H9 (cell line): ENCODE measurements around the gene UCP3. TPM values are rescaled to one million over a fixed set of nuclear protein-coding genes. Genes with fewer than 3 reads are reported as not detected.

Experiments
- DNase-seq: peaks from one replicate; pipeline ENCODE4 v3.0.0-alpha.2; 2017
- H2AFZ ChIP-seq: one replicate; pipeline ENCODE4 v1.6.1; 2013; ENCODE audit warnings: mild to moderate bottlenecking, low read length, control low read depth, moderate library complexity
- H2AK5ac ChIP-seq: 2 replicates; pipeline ENCODE4 v1.6.1; 2013; ENCODE audit warnings: low read length, control low read depth, mixed read lengths; ENCODE audit not compliant: insufficient read length
- H2BK120ac ChIP-seq: one replicate; pipeline ENCODE4 v1.6.1; 2013; ENCODE audit warnings: low read depth, mild to moderate bottlenecking, low read length, control low read depth, inconsistent platforms; ENCODE audit not compliant: poor library complexity, severe bottlenecking
- H2BK12ac ChIP-seq: 2 replicates; pipeline ENCODE4 v1.6.1; 2013; ENCODE audit warnings: low read length, control low read depth, mixed read lengths, low read depth; ENCODE audit not compliant: insufficient read length
- H2BK15ac ChIP-seq: 2 replicates; pipeline ENCODE4 v1.6.1; 2013; ENCODE audit warnings: low read depth, low read length, control low read depth
- H2BK20ac ChIP-seq: one replicate; pipeline ENCODE4 v1.6.1; 2013; ENCODE audit warnings: low read depth, mild to moderate bottlenecking, low read length, control low read depth, inconsistent platforms; ENCODE audit not compliant: poor library complexity, severe bottlenecking
- H2BK5ac ChIP-seq: 2 replicates; pipeline ENCODE4 v1.6.1; 2013; ENCODE audit warnings: low read length, control low read depth, mixed read lengths; ENCODE audit not compliant: insufficient read length
- H3K14ac ChIP-seq: 2 replicates; pipeline ENCODE4 v1.6.1; 2013; ENCODE audit warnings: low read length, control low read depth; ENCODE audit not compliant: insufficient read depth
- H3K18ac ChIP-seq: 2 replicates; pipeline ENCODE4 v1.6.1; 2013; ENCODE audit warnings: low read depth, mild to moderate bottlenecking, mixed read lengths, low read length, control low read depth; ENCODE audit not compliant: insufficient read length
- H3K23ac ChIP-seq: 2 replicates; pipeline ENCODE4 v1.6.1; 2013; ENCODE audit warnings: low read length, control low read depth, mixed read lengths, low read depth; ENCODE audit not compliant: insufficient read length
- H3K23me2 ChIP-seq: 2 replicates; pipeline ENCODE4 v1.6.1; 2013; ENCODE audit warnings: low read depth, mild to moderate bottlenecking, mixed read lengths, low read length, control low read depth; ENCODE audit not compliant: insufficient read length, poor library complexity, severe bottlenecking
- H3K27ac ChIP-seq: 2 replicates; pipeline ENCODE4 v1.5.1; 2013; ENCODE audit warnings: low read length, control low read depth, mixed read lengths, low read depth; ENCODE audit not compliant: insufficient read length
- H3K27me3 ChIP-seq: 2 replicates; pipeline ENCODE4 v1.6.1; 2013; ENCODE audit warnings: low read length, control low read depth, inconsistent platforms; ENCODE audit not compliant: insufficient read depth
- H3K4ac ChIP-seq: 2 replicates; pipeline ENCODE4 v1.6.1; 2013; ENCODE audit warnings: low read depth, mild to moderate bottlenecking, control low read depth, inconsistent platforms, low read length, moderate library complexity
- H3K4me1 ChIP-seq: 2 replicates; pipeline ENCODE4 v1.6.1; 2013; ENCODE audit warnings: low read length, control low read depth, inconsistent platforms; ENCODE audit not compliant: insufficient read depth
- H3K4me2 ChIP-seq: 2 replicates; pipeline ENCODE4 v1.6.1; 2013; ENCODE audit warnings: low read length, control low read depth, mixed read lengths; ENCODE audit not compliant: insufficient read length, insufficient read depth
- H3K56ac ChIP-seq: 2 replicates; pipeline ENCODE4 v1.6.1; 2013; ENCODE audit warnings: low read depth, mild to moderate bottlenecking, mixed read lengths, low read length, control low read depth; ENCODE audit not compliant: insufficient read length
- H3K79me1 ChIP-seq: 2 replicates; pipeline ENCODE4 v1.6.1; 2013; ENCODE audit warnings: low read depth, mild to moderate bottlenecking, moderate library complexity, low read length, control low read depth, inconsistent platforms; ENCODE audit not compliant: insufficient read depth, poor library complexity, severe bottlenecking
- H3K79me2 ChIP-seq: 2 replicates; pipeline ENCODE4 v1.6.1; 2013; ENCODE audit warnings: low read length, control low read depth, inconsistent platforms; ENCODE audit not compliant: insufficient read depth
- H3K9ac ChIP-seq: 2 replicates; pipeline ENCODE4 v1.6.1; 2013; ENCODE audit warnings: low read length, control low read depth, mixed read lengths; ENCODE audit not compliant: insufficient read length; ENCODE audit errors: extremely low read depth
- H3K9me3 ChIP-seq: one replicate; pipeline ENCODE4 v1.6.1; 2013; ENCODE audit warnings: low read depth, low read length, inconsistent platforms; ENCODE audit not compliant: control insufficient read depth
- H3T11ph ChIP-seq: one replicate; pipeline ENCODE4 v1.6.1; 2013; ENCODE audit warnings: mild to moderate bottlenecking, low read length, control low read depth, inconsistent platforms
- H4K20me1 ChIP-seq: one replicate; pipeline ENCODE4 v1.6.1; 2013; ENCODE audit not compliant: control insufficient read depth, insufficient read length, insufficient read depth
- H4K5ac ChIP-seq: 2 replicates; pipeline ENCODE4 v1.6.1; 2013; ENCODE audit warnings: low read depth, mild to moderate bottlenecking, mixed read lengths, low read length, control low read depth; ENCODE audit not compliant: insufficient read length
- H4K8ac ChIP-seq: replicated peaks from 2 replicates; pipeline ENCODE4 v1.6.1; 2013; ENCODE audit warnings: low read length, control low read depth, mixed read lengths, low read depth; ENCODE audit not compliant: insufficient read length
- H4K91ac ChIP-seq: 2 replicates; pipeline ENCODE4 v1.6.1; 2013; ENCODE audit warnings: low read depth, mild to moderate bottlenecking, moderate library complexity, mixed read lengths, low read length, control low read depth; ENCODE audit not compliant: insufficient read length
- H3K27ac Mint-ChIP-seq, 3 experiments: 2 replicates in 2 of 3; 3 replicates in 1 of 3; pipeline ENCODE4 v1.8.0; 2020 to 2021; ENCODE audit warnings: mixed read lengths in 3 of 3, mild to moderate bottlenecking in 1 of 3, moderate library complexity in 1 of 3
- H3K27me3 Mint-ChIP-seq: 2 replicates; pipeline ENCODE4 v1.8.0; 2021; ENCODE audit warnings: low read depth, mild to moderate bottlenecking, moderate library complexity, mixed read lengths
- H3K36me3 Mint-ChIP-seq, 3 experiments: 2 replicates in 2 of 3; 3 replicates in 1 of 3; pipeline ENCODE4 v1.8.0; 2020 to 2021; ENCODE audit warnings: low read depth in 3 of 3, mixed read lengths in 3 of 3; ENCODE audit not compliant: insufficient read depth in 1 of 3
- H3K4me1 Mint-ChIP-seq, 2 experiments: 2 replicates each; pipeline ENCODE4 v1.8.0; 2020; ENCODE audit warnings: mixed read lengths in 2 of 2
- H3K4me3 Mint-ChIP-seq, 2 experiments: 2 replicates in 1 of 2; 3 replicates in 1 of 2; pipeline ENCODE4 v1.8.0; 2020 to 2021; ENCODE audit warnings: mild to moderate bottlenecking in 2 of 2, mixed read lengths in 2 of 2, moderate library complexity in 1 of 2
- H3K9me3 Mint-ChIP-seq, 2 experiments: 2 replicates in 1 of 2; 3 replicates in 1 of 2; pipeline ENCODE4 v1.8.0; 2020; ENCODE audit warnings: mild to moderate bottlenecking in 2 of 2, mixed read lengths in 2 of 2, moderate library complexity in 1 of 2
- CTCF ChIP-seq: fragments of 200-600 bp; sonication (generic); conservative IDR thresholded peaks from 3 replicates; pipeline ENCODE4 v1.8.0; 2021; ENCODE audit warnings: antibody characterized with exemption, mild to moderate bottlenecking
- WGBS: extraction: QIAGEN DNeasy Blood & Tissue Kit; methylation state at CpG from one replicate; pipeline ENCODE4 v1.1.7; 2013; ENCODE audit warnings: missing lambda C conversion rate, low lambda C conversion rate, mixed read lengths; ENCODE audit not compliant: insufficient read length; ENCODE audit errors: extremely low coverage; 5-methylcytosine and 5-hydroxymethylcytosine counted together
- total RNA-seq: library from RNA; stranded (reverse); gene quantifications from 2 replicates; pipeline ENCODE4 v1.2.1, GENCODE V29; 2021

Gene UCP3
- total RNA-seq, 1 experiment from 2014 or later: 0.85 TPM

GRCh38 chr11:74004046-74004695 lies 4.7 kb downstream of the UCP3 start:
- no peaks in the 10 kb centered on the region for H3K4me1 ChIP-seq
- no peaks in the 10 kb centered on the region for H3K79me2 ChIP-seq
- H3K56ac ChIP-seq: no peak overlapping the region
- H3K4ac ChIP-seq: no peak overlapping the region
- no peak overlapping the region for H3K18ac ChIP-seq
- no peaks in the 10 kb centered on the region for H3K79me1 ChIP-seq
- no peak overlapping the region for H3K23ac ChIP-seq
- H3K23me2 ChIP-seq: no peaks in the 10 kb centered on the region
- no peak overlapping the region for H3K14ac ChIP-seq
- no peaks in the 10 kb centered on the region for H3K9me3 ChIP-seq
- H4K5ac ChIP-seq: no peak overlapping the region
- no peak overlapping the region for H3K27ac ChIP-seq
- no peak overlapping the region for H3T11ph ChIP-seq
- no peak overlapping the region for H3K4me2 ChIP-seq
- no peak overlapping the region for H2AFZ ChIP-seq
- H4K20me1 ChIP-seq: no peaks in the 10 kb centered on the region
- H2BK120ac ChIP-seq: no peak overlapping the region
- H2AK5ac ChIP-seq: no peak overlapping the region
- H2BK15ac ChIP-seq: no peak overlapping the region
- WGBS: no CpG with 5 or more reads among the region's 6 CpGs
- Mint-ChIP-seq H3K27me3 (no peaks in the 10 kb centered on the region; the same call in 1 of the 2 replicates), H3K36me3 (no peaks in the 10 kb centered on the region; a peak in 1 of 7 replicates), H3K9me3 (no peaks in the 10 kb centered on the region), H3K4me1 (peaks cover 14 to 26% of the 10 kb centered on the region in 2 experiments), H3K27ac (no peak overlapping the region; a peak in 1 of 7 replicates), H3K4me3 (no peak overlapping the region)
- H4K8ac ChIP-seq: no peak overlapping the region
- H4K91ac ChIP-seq: no peak overlapping the region
- no peak overlapping the region for H3K9ac ChIP-seq
- no peak overlapping the region for H2BK12ac ChIP-seq
- no peaks in the 10 kb centered on the region for H3K27me3 ChIP-seq
- DNase-seq: no peak
- H2BK5ac ChIP-seq: no peak overlapping the region
- no peak for TF ChIP-seq CTCF
- no peak overlapping the region for H2BK20ac ChIP-seq
